Ishikawa (cell line): Measurements from ENCODE around the gene GRM2.

Experiments
- CEBPB ChIP-seq: IDR thresholded peaks from 2 replicates; pipeline ENCODE4 v1.6.1; 2012
- CREB1 ChIP-seq: IDR thresholded peaks from 2 replicates; pipeline ENCODE4 v1.6.1; 2012; ENCODE audit warnings: low read depth
- EGR1 ChIP-seq: IDR thresholded peaks from 2 replicates; pipeline ENCODE4 v1.6.1; 2012
- EP300 ChIP-seq: IDR thresholded peaks from 2 replicates; pipeline ENCODE4 v1.6.1; 2012; ENCODE audit warnings: borderline replicate concordance
- FOXM1 ChIP-seq: IDR thresholded peaks from 2 replicates; pipeline ENCODE4 v1.6.1; 2012; ENCODE audit warnings: low read depth, borderline replicate concordance
- NFIC ChIP-seq: IDR thresholded peaks from 2 replicates; pipeline ENCODE4 v1.6.1; 2012
- RAD21 ChIP-seq: IDR thresholded peaks from 2 replicates; pipeline ENCODE4 v1.6.1; 2012; ENCODE audit warnings: low read depth
- TAF1 ChIP-seq: IDR thresholded peaks from 2 replicates; pipeline ENCODE4 v1.6.1; 2012; ENCODE audit warnings: low read depth, mild to moderate bottlenecking
- TCF12 ChIP-seq: IDR thresholded peaks from 2 replicates; pipeline ENCODE4 v1.6.1; 2012; ENCODE audit warnings: low read depth
- TEAD4 ChIP-seq: IDR thresholded peaks from 2 replicates; pipeline ENCODE4 v1.6.1; 2012
- YY1 ChIP-seq: IDR thresholded peaks from 2 replicates; pipeline ENCODE4 v1.6.1; 2012; ENCODE audit warnings: low read depth
- ZBTB7A ChIP-seq: IDR thresholded peaks from 2 replicates; pipeline ENCODE4 v1.6.1; 2012; ENCODE audit warnings: low read depth
- TF ChIP-seq, protein P1 (sequence below): IDR thresholded peaks from 2 replicates; pipeline ENCODE4 v1.6.1; 2012
- TF ChIP-seq, protein P2 (sequence below): IDR thresholded peaks from 2 replicates; pipeline ENCODE4 v1.6.1; 2012; ENCODE audit warnings: low read depth, mild to moderate bottlenecking
- TF ChIP-seq, protein P3 (sequence below): IDR thresholded peaks from 2 replicates; pipeline ENCODE4 v1.6.1; 2012

The GRM2 gene

DNA sequence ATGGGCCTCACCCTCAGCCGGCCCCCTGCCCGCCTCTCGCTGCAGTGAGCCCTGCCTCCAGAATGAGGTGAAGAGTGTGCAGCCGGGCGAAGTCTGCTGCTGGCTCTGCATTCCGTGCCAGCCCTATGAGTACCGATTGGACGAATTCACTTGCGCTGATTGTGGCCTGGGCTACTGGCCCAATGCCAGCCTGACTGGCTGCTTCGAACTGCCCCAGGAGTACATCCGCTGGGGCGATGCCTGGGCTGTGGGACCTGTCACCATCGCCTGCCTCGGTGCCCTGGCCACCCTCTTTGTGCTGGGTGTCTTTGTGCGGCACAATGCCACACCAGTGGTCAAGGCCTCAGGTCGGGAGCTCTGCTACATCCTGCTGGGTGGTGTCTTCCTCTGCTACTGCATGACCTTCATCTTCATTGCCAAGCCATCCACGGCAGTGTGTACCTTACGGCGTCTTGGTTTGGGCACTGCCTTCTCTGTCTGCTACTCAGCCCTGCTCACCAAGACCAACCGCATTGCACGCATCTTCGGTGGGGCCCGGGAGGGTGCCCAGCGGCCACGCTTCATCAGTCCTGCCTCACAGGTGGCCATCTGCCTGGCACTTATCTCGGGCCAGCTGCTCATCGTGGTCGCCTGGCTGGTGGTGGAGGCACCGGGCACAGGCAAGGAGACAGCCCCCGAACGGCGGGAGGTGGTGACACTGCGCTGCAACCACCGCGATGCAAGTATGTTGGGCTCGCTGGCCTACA lies 8.5 kb downstream of the GRM2 start:
- no peak for TF ChIP-seq RAD21
- TF ChIP-seq TCF12 = no peak
- no peak for TF ChIP-seq EGR1
- TF ChIP-seq EP300 = no peak
- TF ChIP-seq CREB1 = no peak
- TF ChIP-seq, protein P1, sequence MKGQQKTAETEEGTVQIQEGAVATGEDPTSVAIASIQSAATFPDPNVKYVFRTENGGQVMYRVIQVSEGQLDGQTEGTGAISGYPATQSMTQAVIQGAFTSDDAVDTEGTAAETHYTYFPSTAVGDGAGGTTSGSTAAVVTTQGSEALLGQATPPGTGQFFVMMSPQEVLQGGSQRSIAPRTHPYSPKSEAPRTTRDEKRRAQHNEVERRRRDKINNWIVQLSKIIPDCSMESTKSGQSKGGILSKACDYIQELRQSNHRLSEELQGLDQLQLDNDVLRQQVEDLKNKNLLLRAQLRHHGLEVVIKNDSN = no peak
- TF ChIP-seq TAF1 = no peak
- TF ChIP-seq, protein P2, sequence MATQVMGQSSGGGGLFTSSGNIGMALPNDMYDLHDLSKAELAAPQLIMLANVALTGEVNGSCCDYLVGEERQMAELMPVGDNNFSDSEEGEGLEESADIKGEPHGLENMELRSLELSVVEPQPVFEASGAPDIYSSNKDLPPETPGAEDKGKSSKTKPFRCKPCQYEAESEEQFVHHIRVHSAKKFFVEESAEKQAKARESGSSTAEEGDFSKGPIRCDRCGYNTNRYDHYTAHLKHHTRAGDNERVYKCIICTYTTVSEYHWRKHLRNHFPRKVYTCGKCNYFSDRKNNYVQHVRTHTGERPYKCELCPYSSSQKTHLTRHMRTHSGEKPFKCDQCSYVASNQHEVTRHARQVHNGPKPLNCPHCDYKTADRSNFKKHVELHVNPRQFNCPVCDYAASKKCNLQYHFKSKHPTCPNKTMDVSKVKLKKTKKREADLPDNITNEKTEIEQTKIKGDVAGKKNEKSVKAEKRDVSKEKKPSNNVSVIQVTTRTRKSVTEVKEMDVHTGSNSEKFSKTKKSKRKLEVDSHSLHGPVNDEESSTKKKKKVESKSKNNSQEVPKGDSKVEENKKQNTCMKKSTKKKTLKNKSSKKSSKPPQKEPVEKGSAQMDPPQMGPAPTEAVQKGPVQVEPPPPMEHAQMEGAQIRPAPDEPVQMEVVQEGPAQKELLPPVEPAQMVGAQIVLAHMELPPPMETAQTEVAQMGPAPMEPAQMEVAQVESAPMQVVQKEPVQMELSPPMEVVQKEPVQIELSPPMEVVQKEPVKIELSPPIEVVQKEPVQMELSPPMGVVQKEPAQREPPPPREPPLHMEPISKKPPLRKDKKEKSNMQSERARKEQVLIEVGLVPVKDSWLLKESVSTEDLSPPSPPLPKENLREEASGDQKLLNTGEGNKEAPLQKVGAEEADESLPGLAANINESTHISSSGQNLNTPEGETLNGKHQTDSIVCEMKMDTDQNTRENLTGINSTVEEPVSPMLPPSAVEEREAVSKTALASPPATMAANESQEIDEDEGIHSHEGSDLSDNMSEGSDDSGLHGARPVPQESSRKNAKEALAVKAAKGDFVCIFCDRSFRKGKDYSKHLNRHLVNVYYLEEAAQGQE = no peak
- no peak for TF ChIP-seq FOXM1
- no peak for TF ChIP-seq YY1
- no peak for TF ChIP-seq CEBPB
- TF ChIP-seq, protein P3, sequence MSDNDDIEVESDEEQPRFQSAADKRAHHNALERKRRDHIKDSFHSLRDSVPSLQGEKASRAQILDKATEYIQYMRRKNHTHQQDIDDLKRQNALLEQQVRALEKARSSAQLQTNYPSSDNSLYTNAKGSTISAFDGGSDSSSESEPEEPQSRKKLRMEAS = no peak
- TF ChIP-seq TEAD4 = no peak

DNA sequence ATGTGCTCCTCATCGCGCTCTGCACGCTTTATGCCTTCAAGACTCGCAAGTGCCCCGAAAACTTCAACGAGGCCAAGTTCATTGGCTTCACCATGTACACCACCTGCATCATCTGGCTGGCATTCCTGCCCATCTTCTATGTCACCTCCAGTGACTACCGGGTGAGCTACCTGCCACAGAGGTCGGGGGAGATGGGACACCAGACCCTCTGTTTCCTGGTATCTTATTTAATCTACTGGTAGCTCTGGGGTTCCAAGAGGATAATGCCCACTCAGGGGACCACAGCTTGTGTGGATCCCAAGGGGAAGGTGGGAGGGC lies 9.1 kb downstream of the GRM2 start:
- TF ChIP-seq, protein P1 = no peak
- no peak for TF ChIP-seq YY1

DNA sequence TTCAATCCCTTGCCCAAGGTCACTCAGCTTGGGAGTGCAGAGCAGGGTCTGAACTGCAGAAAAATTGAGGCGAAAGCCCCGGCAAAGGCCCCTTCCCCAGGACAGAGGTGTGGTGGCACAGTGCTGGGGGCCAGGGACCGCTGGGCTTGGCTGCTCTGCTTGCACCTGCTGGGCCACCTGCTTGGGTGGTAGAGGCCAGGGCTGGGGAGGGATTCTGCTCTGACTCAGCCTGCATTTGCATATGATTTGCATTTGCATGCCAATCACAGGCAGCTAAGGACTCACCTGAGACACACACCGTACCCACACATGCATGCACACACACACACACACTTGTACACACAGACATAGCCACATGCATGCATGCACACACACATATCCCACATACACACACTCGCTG lies 9.9 kb downstream of the GRM2 start:
- TF ChIP-seq YY1 = no peak
- no peak for TF ChIP-seq TAF1
- TF ChIP-seq ZBTB7A = no peak
- TF ChIP-seq CEBPB = no peak
- TF ChIP-seq, protein P1 = no peak
- no peak for TF ChIP-seq EP300
- no peak for TF ChIP-seq TCF12
- TF ChIP-seq CREB1 = no peak
- TF ChIP-seq, protein P3 = no peak
- TF ChIP-seq, protein P2 = no peak
- no peak for TF ChIP-seq NFIC
- no peak for TF ChIP-seq TEAD4
- no peak for TF ChIP-seq EGR1
- TF ChIP-seq RAD21 = no peak
- no peak for TF ChIP-seq FOXM1

DNA sequence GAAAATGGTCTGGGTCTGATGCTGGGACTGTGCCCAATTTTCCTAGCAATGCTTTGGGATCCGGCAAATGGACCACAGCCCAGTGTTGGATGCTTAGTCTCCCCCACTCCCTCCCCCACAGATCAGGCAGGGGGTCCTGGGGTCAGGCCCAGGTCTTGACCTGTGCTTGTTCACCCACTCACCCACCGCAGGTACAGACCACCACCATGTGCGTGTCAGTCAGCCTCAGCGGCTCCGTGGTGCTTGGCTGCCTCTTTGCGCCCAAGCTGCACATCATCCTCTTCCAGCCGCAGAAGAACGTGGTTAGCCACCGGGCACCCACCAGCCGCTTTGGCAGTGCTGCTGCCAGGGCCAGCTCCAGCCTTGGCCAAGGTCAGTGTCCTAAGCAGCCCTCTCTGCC lies 10.6 kb downstream of the GRM2 start:
- no peak for TF ChIP-seq EP300
- TF ChIP-seq NFIC = no peak
- no peak for TF ChIP-seq YY1
- TF ChIP-seq TCF12 = no peak
- TF ChIP-seq, protein P3 = no peak
- no peak for TF ChIP-seq CEBPB
- TF ChIP-seq EGR1 = no peak
- TF ChIP-seq TAF1 = no peak
- TF ChIP-seq, protein P2 = no peak
- TF ChIP-seq ZBTB7A = no peak
- TF ChIP-seq, protein P1 = no peak
- no peak for TF ChIP-seq FOXM1
- no peak for TF ChIP-seq RAD21
- TF ChIP-seq CREB1 = no peak
- TF ChIP-seq TEAD4 = no peak
